H9 (cell line): ENCODE results near the gene ATP8A2. TPM values are rescaled to one million over a fixed set of nuclear protein-coding genes. Genes with fewer than 3 reads are reported as not detected.

Experiments
- DNase-seq: peaks from one replicate; pipeline ENCODE4 v3.0.0-alpha.2; 2017
- H2AFZ ChIP-seq: one replicate; pipeline ENCODE4 v1.6.1; 2013; ENCODE audit warnings: mild to moderate bottlenecking, low read length, control low read depth, moderate library complexity
- H2AK5ac ChIP-seq: 2 replicates; pipeline ENCODE4 v1.6.1; 2013; ENCODE audit warnings: low read length, control low read depth, mixed read lengths; ENCODE audit not compliant: insufficient read length
- H2BK120ac ChIP-seq: one replicate; pipeline ENCODE4 v1.6.1; 2013; ENCODE audit warnings: low read depth, mild to moderate bottlenecking, low read length, control low read depth, inconsistent platforms; ENCODE audit not compliant: poor library complexity, severe bottlenecking
- H2BK12ac ChIP-seq: 2 replicates; pipeline ENCODE4 v1.6.1; 2013; ENCODE audit warnings: low read length, control low read depth, mixed read lengths, low read depth; ENCODE audit not compliant: insufficient read length
- H2BK15ac ChIP-seq: 2 replicates; pipeline ENCODE4 v1.6.1; 2013; ENCODE audit warnings: low read depth, low read length, control low read depth
- H2BK20ac ChIP-seq: one replicate; pipeline ENCODE4 v1.6.1; 2013; ENCODE audit warnings: low read depth, mild to moderate bottlenecking, low read length, control low read depth, inconsistent platforms; ENCODE audit not compliant: poor library complexity, severe bottlenecking
- H2BK5ac ChIP-seq: 2 replicates; pipeline ENCODE4 v1.6.1; 2013; ENCODE audit warnings: low read length, control low read depth, mixed read lengths; ENCODE audit not compliant: insufficient read length
- H3K14ac ChIP-seq: 2 replicates; pipeline ENCODE4 v1.6.1; 2013; ENCODE audit warnings: low read length, control low read depth; ENCODE audit not compliant: insufficient read depth
- H3K18ac ChIP-seq: 2 replicates; pipeline ENCODE4 v1.6.1; 2013; ENCODE audit warnings: low read depth, mild to moderate bottlenecking, mixed read lengths, low read length, control low read depth; ENCODE audit not compliant: insufficient read length
- H3K23ac ChIP-seq: 2 replicates; pipeline ENCODE4 v1.6.1; 2013; ENCODE audit warnings: low read length, control low read depth, mixed read lengths, low read depth; ENCODE audit not compliant: insufficient read length
- H3K23me2 ChIP-seq: 2 replicates; pipeline ENCODE4 v1.6.1; 2013; ENCODE audit warnings: low read depth, mild to moderate bottlenecking, mixed read lengths, low read length, control low read depth; ENCODE audit not compliant: insufficient read length, poor library complexity, severe bottlenecking
- H3K27ac ChIP-seq: 2 replicates; pipeline ENCODE4 v1.5.1; 2013; ENCODE audit warnings: low read length, control low read depth, mixed read lengths, low read depth; ENCODE audit not compliant: insufficient read length
- H3K27me3 ChIP-seq: 2 replicates; pipeline ENCODE4 v1.6.1; 2013; ENCODE audit warnings: low read length, control low read depth, inconsistent platforms; ENCODE audit not compliant: insufficient read depth
- H3K4ac ChIP-seq: 2 replicates; pipeline ENCODE4 v1.6.1; 2013; ENCODE audit warnings: low read depth, mild to moderate bottlenecking, control low read depth, inconsistent platforms, low read length, moderate library complexity
- H3K4me1 ChIP-seq: 2 replicates; pipeline ENCODE4 v1.6.1; 2013; ENCODE audit warnings: low read length, control low read depth, inconsistent platforms; ENCODE audit not compliant: insufficient read depth
- H3K4me2 ChIP-seq: 2 replicates; pipeline ENCODE4 v1.6.1; 2013; ENCODE audit warnings: low read length, control low read depth, mixed read lengths; ENCODE audit not compliant: insufficient read length, insufficient read depth
- H3K56ac ChIP-seq: 2 replicates; pipeline ENCODE4 v1.6.1; 2013; ENCODE audit warnings: low read depth, mild to moderate bottlenecking, mixed read lengths, low read length, control low read depth; ENCODE audit not compliant: insufficient read length
- H3K79me1 ChIP-seq: 2 replicates; pipeline ENCODE4 v1.6.1; 2013; ENCODE audit warnings: low read depth, mild to moderate bottlenecking, moderate library complexity, low read length, control low read depth, inconsistent platforms; ENCODE audit not compliant: insufficient read depth, poor library complexity, severe bottlenecking
- H3K79me2 ChIP-seq: 2 replicates; pipeline ENCODE4 v1.6.1; 2013; ENCODE audit warnings: low read length, control low read depth, inconsistent platforms; ENCODE audit not compliant: insufficient read depth
- H3K9ac ChIP-seq: 2 replicates; pipeline ENCODE4 v1.6.1; 2013; ENCODE audit warnings: low read length, control low read depth, mixed read lengths; ENCODE audit not compliant: insufficient read length; ENCODE audit errors: extremely low read depth
- H3K9me3 ChIP-seq: one replicate; pipeline ENCODE4 v1.6.1; 2013; ENCODE audit warnings: low read depth, low read length, inconsistent platforms; ENCODE audit not compliant: control insufficient read depth
- H3T11ph ChIP-seq: one replicate; pipeline ENCODE4 v1.6.1; 2013; ENCODE audit warnings: mild to moderate bottlenecking, low read length, control low read depth, inconsistent platforms
- H4K20me1 ChIP-seq: one replicate; pipeline ENCODE4 v1.6.1; 2013; ENCODE audit not compliant: control insufficient read depth, insufficient read length, insufficient read depth
- H4K5ac ChIP-seq: 2 replicates; pipeline ENCODE4 v1.6.1; 2013; ENCODE audit warnings: low read depth, mild to moderate bottlenecking, mixed read lengths, low read length, control low read depth; ENCODE audit not compliant: insufficient read length
- H4K8ac ChIP-seq: replicated peaks from 2 replicates; pipeline ENCODE4 v1.6.1; 2013; ENCODE audit warnings: low read length, control low read depth, mixed read lengths, low read depth; ENCODE audit not compliant: insufficient read length
- H4K91ac ChIP-seq: 2 replicates; pipeline ENCODE4 v1.6.1; 2013; ENCODE audit warnings: low read depth, mild to moderate bottlenecking, moderate library complexity, mixed read lengths, low read length, control low read depth; ENCODE audit not compliant: insufficient read length
- H3K27ac Mint-ChIP-seq, 3 experiments: 2 replicates in 2 of 3; 3 replicates in 1 of 3; pipeline ENCODE4 v1.8.0; 2020 to 2021; ENCODE audit warnings: mixed read lengths in 3 of 3, mild to moderate bottlenecking in 1 of 3, moderate library complexity in 1 of 3
- H3K27me3 Mint-ChIP-seq: 2 replicates; pipeline ENCODE4 v1.8.0; 2021; ENCODE audit warnings: low read depth, mild to moderate bottlenecking, moderate library complexity, mixed read lengths
- H3K36me3 Mint-ChIP-seq, 3 experiments: 2 replicates in 2 of 3; 3 replicates in 1 of 3; pipeline ENCODE4 v1.8.0; 2020 to 2021; ENCODE audit warnings: low read depth in 3 of 3, mixed read lengths in 3 of 3; ENCODE audit not compliant: insufficient read depth in 1 of 3
- H3K4me1 Mint-ChIP-seq, 2 experiments: 2 replicates each; pipeline ENCODE4 v1.8.0; 2020; ENCODE audit warnings: mixed read lengths in 2 of 2
- H3K4me3 Mint-ChIP-seq, 2 experiments: 2 replicates in 1 of 2; 3 replicates in 1 of 2; pipeline ENCODE4 v1.8.0; 2020 to 2021; ENCODE audit warnings: mild to moderate bottlenecking in 2 of 2, mixed read lengths in 2 of 2, moderate library complexity in 1 of 2
- H3K9me3 Mint-ChIP-seq, 2 experiments: 2 replicates in 1 of 2; 3 replicates in 1 of 2; pipeline ENCODE4 v1.8.0; 2020; ENCODE audit warnings: mild to moderate bottlenecking in 2 of 2, mixed read lengths in 2 of 2, moderate library complexity in 1 of 2
- WGBS: extraction: QIAGEN DNeasy Blood & Tissue Kit; methylation state at CpG from one replicate; pipeline ENCODE4 v1.1.7; 2013; ENCODE audit warnings: missing lambda C conversion rate, low lambda C conversion rate, mixed read lengths; ENCODE audit not compliant: insufficient read length; ENCODE audit errors: extremely low coverage; 5-methylcytosine and 5-hydroxymethylcytosine counted together
- total RNA-seq: library from RNA; stranded (reverse); gene quantifications from 2 replicates; pipeline ENCODE4 v1.2.1, GENCODE V29; 2021
- TF ChIP-seq, protein P1 (sequence below): fragments of 200-600 bp; sonication (generic); conservative IDR thresholded peaks from 3 replicates; pipeline ENCODE4 v1.8.0; 2021; ENCODE audit warnings: antibody characterized with exemption, mild to moderate bottlenecking

The ATP8A2 gene
- total RNA-seq, 1 experiment from 2014 or later, result 18.2 TPM

- H3K4me3 Mint-ChIP-seq, result no peak overlapping the region
- Histone ChIP-seq H3K79me1 (no peaks in the 10 kb centered on the region), H3K4me2 (no peak overlapping the region), H3K4ac (no peak overlapping the region), H3K23ac (no peak overlapping the region), H3K79me2 (no peaks in the 10 kb centered on the region), H3K18ac (no peak overlapping the region), H4K5ac (no peak overlapping the region), H3K4me1 (peaks cover 3% of the 10 kb centered on the region; the same call in 1 of the 2 replicates), H2BK5ac (no peak overlapping the region), H2AK5ac (no peak overlapping the region), H3T11ph (no peak overlapping the region), H2BK20ac (no peak overlapping the region), H2AFZ (no peak overlapping the region), H2BK12ac (no peak overlapping the region), H4K8ac (no peak overlapping the region), H3K27ac (no peak overlapping the region), H3K56ac (no peak overlapping the region), H4K20me1 (no peaks in the 10 kb centered on the region), H3K14ac (no peak overlapping the region), H2BK15ac (no peak overlapping the region), H4K91ac (no peak overlapping the region), H3K27me3 (no peaks in the 10 kb centered on the region), H2BK120ac (no peak overlapping the region), H3K9me3 (peaks cover 21% of the 10 kb centered on the region), H3K23me2 (no peaks in the 10 kb centered on the region), H3K9ac (no peak overlapping the region)
- DNase-seq, result no peak
- no peak overlapping the region; a peak in 1 of 7 replicates for H3K27ac Mint-ChIP-seq
- H3K27me3 Mint-ChIP-seq, result no peaks in the 10 kb centered on the region; the same call in 1 of the 2 replicates
- H3K9me3 Mint-ChIP-seq, result peaks cover 42 to 46% of the 10 kb centered on the region in 2 experiments
- TF ChIP-seq, protein P1, sequence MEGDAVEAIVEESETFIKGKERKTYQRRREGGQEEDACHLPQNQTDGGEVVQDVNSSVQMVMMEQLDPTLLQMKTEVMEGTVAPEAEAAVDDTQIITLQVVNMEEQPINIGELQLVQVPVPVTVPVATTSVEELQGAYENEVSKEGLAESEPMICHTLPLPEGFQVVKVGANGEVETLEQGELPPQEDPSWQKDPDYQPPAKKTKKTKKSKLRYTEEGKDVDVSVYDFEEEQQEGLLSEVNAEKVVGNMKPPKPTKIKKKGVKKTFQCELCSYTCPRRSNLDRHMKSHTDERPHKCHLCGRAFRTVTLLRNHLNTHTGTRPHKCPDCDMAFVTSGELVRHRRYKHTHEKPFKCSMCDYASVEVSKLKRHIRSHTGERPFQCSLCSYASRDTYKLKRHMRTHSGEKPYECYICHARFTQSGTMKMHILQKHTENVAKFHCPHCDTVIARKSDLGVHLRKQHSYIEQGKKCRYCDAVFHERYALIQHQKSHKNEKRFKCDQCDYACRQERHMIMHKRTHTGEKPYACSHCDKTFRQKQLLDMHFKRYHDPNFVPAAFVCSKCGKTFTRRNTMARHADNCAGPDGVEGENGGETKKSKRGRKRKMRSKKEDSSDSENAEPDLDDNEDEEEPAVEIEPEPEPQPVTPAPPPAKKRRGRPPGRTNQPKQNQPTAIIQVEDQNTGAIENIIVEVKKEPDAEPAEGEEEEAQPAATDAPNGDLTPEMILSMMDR, result no peak
- no CpG with 5 or more reads among the region's 6 CpGs for WGBS
- H3K4me1 Mint-ChIP-seq, result peaks cover 4 to 7% of the 10 kb centered on the region in 2 experiments
- peaks cover 34 to 47% (median 37%) of the 10 kb centered on the region in 3 experiments for H3K36me3 Mint-ChIP-seq
Measured at GRCh38 chr13:25899464-25899863, 527.7 kb downstream of the ATP8A2 start.
